Stimulated activated CD8-positive, alpha-beta memory T cell treated with anti-CD3 and anti-CD28 coated beads, Interleukin-4, amount 100 ng/mL, for 48 hours (primary cell): Measurements from ENCODE around the gene IL17RD.
A peak's percentile ranks its signal among the peaks of the same experiment; 100 is the strongest.
"Not testable (repeated sequence)": the region's sequence is repeated elsewhere in the genome, so short reads cannot be mapped to it uniquely, and the experiment has no call there.

ENCODE experiments used
- DNase-seq: peaks from one replicate; pipeline ENCODE4 v3.0.0-alpha.2; 2020

The IL17RD gene

DNA sequence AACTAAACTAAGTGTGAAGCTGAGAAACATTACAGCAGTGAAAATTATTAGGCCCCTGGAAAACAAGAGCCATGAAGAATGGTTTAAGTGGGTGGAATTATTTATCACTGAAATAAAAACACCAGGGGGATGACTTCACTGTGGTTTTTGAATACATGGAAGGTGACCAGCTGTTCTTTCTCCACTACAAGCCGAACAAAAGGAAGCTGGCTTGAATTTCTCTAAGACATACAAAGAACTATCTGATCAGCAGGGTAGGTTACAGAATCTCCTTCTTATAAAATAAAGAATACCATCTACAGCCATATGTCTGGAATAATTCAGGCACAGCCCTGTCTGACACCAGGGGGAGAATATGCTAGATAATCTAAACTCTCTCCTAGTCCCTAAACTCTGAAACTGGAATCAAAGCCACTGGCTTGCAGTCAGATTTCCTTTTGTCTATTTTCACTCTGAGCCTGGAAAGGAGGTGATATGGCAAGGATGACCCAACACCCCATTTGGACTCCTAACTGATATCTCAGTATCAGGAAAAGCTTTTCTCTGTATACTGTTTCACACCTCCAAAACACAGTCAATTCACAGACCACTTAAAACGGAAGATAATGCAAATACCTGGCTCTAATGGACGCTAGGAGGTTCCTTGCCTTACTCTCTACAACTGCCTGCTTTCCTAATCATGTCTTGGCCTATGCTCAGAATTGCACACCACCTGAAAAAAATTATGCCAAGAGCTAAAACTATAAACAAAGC, 73.5 kb downstream of the IL17RD start:
- DNase-seq: no peak

- DNase-seq: no peak
Observed at GRCh38 chr3:57089043-57089442, 76.1 kb downstream of the IL17RD start.

GRCh38 chr3:57088503-57088902, 76.7 kb downstream of the IL17RD start:
- DNase-seq: no peak

GRCh38 chr3:57087361-57088092, 77.6 kb downstream of the IL17RD start:
- DNase-seq: no peak

- no peak for DNase-seq
Observed at GRCh38 chr3:57086201-57086600, 79.0 kb downstream of the IL17RD start.

DNA sequence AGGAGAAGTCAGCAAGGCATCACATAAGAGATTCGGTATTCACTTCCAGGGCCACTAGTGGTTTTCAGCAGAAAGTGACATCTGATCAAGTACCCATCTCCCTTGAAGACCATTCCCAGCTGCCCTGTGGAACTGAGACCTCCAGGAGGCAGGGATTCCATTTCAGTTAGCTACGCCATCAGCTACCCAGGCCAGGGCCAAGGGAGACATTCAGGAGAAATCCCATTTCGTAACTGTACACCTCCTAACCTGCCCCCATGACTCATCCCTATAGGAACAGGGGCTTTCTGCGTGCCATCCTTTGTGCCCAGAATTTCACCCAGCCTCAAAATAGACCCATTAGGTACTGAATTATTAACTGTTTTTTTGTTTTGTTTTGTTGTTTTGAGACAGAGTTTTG, 79.9 kb downstream of the IL17RD start:
- DNase-seq: no peak

- DNase-seq: not testable (repeated sequence)
Observed at GRCh38 chr3:57083266-57083995, 81.7 kb downstream of the IL17RD start.

- no peak for DNase-seq
Observed at GRCh38 chr3:57082481-57082880, 82.7 kb downstream of the IL17RD start.

GRCh38 chr3:57081173-57081572, 84.0 kb downstream of the IL17RD start:
- no peak for DNase-seq

DNA sequence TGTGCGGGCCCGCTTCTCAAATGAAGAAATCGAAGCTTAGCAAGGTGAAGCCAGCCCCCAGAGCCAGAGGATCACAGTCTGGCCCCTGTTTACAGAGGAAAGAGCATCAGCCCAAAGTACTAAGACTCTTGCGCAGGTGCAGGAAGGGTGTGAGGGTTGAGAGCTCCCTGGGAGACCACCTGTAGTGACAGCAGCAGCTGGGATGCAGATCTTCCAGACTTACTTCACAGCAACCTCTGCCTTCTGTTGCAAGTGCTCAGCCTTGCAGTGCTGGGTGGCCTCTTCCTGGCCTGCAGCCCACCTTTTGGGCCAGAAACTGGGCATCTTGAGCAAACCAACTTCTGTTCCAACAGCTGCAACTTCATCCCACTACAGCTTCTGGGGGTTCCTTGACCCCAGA, 85.0 kb downstream of the IL17RD start:
- no peak for DNase-seq

- peak; percentile 30 for DNase-seq
Observed at GRCh38 chr3:57079474-57079831, 85.7 kb downstream of the IL17RD start.

GRCh38 chr3:57078635-57079473, 86.3 kb downstream of the IL17RD start:
- peak; percentile 36 for DNase-seq

GRCh38 chr3:57078344-57078634, 86.9 kb downstream of the IL17RD start:
- peak; percentile 43 for DNase-seq

GRCh38 chr3:57077630-57078343, 87.4 kb downstream of the IL17RD start:
- no peak for DNase-seq

GRCh38 chr3:57076422-57076951, 88.7 kb downstream of the IL17RD start:
- DNase-seq: no peak

GRCh38 chr3:57074135-57074534, 91.0 kb downstream of the IL17RD start:
- no peak for DNase-seq

GRCh38 chr3:57073628-57074027, 91.5 kb downstream of the IL17RD start:
- DNase-seq: no peak

- DNase-seq: no peak
Observed at GRCh38 chr3:57069503-57069902, 95.7 kb downstream of the IL17RD start.

DNA sequence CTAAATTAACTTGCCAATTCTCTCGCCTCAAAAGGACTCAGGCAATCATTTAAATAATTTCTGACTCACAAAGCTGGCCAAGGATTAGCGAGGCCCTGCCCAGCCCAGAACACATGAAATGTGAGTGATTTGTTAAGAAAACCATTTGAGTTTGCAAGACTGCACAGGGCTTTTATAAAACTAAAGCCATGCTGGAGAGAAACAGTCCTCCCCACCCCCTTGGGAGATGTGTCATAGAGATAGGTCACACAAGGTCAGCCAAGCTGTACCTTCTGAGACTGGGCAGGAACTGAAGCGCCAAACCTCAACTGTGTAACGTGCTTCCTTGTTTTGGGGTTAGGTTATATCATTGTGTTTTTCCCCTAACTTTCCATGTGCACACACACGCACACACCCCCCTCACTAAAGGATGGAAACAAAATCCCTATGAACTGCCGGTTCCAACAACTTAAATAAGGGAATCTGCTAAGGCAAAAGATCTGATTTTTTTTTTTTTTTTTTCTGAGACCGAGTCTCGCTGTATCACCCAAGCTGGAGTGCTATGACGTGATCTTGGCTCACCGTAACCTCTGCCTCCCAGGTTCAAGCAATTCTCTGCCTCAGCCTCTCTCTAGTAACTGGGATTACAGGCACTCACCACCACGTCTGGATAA, 96.6 kb downstream of the IL17RD start:
- no peak for DNase-seq

DNA sequence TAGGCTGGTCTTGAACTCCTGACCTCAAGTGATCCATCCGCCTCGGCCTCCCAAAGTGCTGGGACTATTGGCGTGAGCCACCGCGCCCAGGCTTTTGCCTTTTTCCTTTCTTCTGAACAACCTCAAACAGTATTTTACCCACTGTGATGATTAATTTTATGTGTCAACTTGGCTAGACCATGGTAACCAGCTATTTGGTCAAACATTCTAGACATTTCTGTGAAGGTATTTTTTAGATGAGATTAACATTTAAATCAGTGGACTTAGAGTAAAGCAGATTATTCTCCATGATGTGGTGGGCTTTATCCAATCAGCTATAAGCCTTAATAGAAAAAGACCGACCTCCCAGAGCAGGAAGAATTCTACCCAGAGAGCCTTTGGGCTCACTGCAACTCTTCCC, 98.7 kb downstream of the IL17RD start:
- DNase-seq: no peak

DNA sequence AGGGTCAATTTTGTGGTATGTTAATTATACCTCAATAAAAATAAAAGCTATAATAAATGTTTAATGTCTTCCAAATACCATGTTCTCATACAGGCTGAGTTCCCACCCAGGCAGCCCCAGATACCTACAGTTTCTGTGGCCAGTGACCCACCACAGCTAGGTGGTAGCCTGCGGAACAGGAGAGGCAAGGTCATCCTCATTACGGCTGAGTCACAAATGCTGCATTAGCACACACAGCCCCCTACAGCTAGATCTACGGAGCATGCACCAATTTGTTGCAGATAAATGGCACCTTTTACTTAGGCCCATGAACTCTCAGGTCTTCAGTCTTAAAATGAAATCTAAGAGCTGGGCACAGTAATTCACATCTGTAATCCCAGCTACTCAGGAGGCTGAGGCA, 99.6 kb downstream of the IL17RD start:
- DNase-seq: no peak

GRCh38 chr3:57064572-57064971, 100.6 kb downstream of the IL17RD start:
- DNase-seq: no peak
